Measurements from ENCODE around the gene CDIP1. TPM values are rescaled to one million over a fixed set of nuclear protein-coding genes. Genes with fewer than 3 reads are reported as not detected.

CDIP1 gene
- total and polyA plus RNA-seq, 3 donors from 2014 or later: 32.0 to 34.7 (median 34.0) TPM

DNA sequence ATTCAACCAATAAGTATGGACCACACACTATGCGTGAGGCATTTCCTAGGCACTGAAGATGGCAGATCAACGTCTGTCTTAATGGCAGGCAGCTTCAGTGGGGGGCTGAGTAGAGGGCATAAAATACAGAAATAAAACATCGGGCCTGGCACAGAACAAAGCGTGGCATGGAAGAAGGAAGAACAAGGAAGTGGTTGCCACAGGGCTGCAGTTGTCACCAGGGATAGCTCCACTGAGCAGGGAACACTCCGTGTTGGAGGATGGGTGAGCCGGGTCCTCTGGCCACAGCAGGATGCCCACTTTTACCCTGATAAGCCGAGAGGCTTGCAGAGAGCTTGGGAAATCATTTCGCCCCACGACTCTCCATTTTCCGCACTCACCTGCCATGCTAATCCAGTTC lies 6.3 kb downstream of the CDIP1 start:
- intact Hi-C loops (cut with DNase I; ENCODE audit: low total_unique reads): no loop called here
- TF ChIP-seq, protein P1, sequence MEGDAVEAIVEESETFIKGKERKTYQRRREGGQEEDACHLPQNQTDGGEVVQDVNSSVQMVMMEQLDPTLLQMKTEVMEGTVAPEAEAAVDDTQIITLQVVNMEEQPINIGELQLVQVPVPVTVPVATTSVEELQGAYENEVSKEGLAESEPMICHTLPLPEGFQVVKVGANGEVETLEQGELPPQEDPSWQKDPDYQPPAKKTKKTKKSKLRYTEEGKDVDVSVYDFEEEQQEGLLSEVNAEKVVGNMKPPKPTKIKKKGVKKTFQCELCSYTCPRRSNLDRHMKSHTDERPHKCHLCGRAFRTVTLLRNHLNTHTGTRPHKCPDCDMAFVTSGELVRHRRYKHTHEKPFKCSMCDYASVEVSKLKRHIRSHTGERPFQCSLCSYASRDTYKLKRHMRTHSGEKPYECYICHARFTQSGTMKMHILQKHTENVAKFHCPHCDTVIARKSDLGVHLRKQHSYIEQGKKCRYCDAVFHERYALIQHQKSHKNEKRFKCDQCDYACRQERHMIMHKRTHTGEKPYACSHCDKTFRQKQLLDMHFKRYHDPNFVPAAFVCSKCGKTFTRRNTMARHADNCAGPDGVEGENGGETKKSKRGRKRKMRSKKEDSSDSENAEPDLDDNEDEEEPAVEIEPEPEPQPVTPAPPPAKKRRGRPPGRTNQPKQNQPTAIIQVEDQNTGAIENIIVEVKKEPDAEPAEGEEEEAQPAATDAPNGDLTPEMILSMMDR (IDR thresholded peaks at IDR 0.05): no peak
- TF ChIP-seq POLR2A (IDR thresholded peaks at IDR 0.05): no peak
- Histone ChIP-seq H3K27ac (no peak overlapping the region), H3K4me1 (peaks cover 6% of the 10 kb centered on the region), H3K4me3 (no peak overlapping the region), H3K27me3 (no peaks in the 10 kb centered on the region), H3K9me3 (no peaks in the 10 kb centered on the region), H3K36me3 (ENCODE audit: low read depth, missing control alignments) (no peaks in the 10 kb centered on the region)
- 81 to 93% methylated on average over 9 to 10 of the region's 10 CpGs for WGBS, 2 donors
- DNase-seq: no peak

DNA sequence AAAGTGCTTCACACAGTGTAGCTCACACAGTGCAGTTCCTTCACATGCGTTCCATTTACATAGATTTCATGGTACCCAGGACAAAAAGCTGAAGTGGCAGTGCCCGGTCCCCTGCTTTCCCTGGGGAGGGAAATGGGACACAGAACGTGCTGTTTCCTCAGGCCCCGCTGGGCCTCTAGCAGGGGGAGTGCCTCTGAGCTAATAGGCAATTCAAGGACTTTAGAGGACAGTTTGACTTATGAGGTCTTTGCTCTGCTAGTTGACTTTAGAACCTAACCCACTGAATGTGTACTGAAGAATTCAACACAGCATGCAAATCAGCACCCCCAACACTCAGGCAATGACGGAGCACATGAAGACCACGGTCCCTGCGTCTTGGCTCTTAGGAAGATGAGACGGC lies 6.8 kb downstream of the CDIP1 start:
- intact Hi-C loops (cut with DNase I; ENCODE audit: low total_unique reads): no loop called here
- Histone ChIP-seq H3K36me3 (ENCODE audit: low read depth, missing control alignments) (no peaks in the 10 kb centered on the region), H3K4me3 (no peak overlapping the region), H3K27me3 (no peaks in the 10 kb centered on the region), H3K27ac (no peak overlapping the region), H3K9me3 (no peaks in the 10 kb centered on the region), H3K4me1 (peaks cover 4% of the 10 kb centered on the region)
- DNase-seq: no peak
- no peak for TF ChIP-seq POLR2A (IDR thresholded peaks at IDR 0.05)
- TF ChIP-seq, protein P1 (IDR thresholded peaks at IDR 0.05): no peak
- 79 to 84% methylated on average over 8 of the region's 8 CpGs for WGBS, 2 donors

DNA sequence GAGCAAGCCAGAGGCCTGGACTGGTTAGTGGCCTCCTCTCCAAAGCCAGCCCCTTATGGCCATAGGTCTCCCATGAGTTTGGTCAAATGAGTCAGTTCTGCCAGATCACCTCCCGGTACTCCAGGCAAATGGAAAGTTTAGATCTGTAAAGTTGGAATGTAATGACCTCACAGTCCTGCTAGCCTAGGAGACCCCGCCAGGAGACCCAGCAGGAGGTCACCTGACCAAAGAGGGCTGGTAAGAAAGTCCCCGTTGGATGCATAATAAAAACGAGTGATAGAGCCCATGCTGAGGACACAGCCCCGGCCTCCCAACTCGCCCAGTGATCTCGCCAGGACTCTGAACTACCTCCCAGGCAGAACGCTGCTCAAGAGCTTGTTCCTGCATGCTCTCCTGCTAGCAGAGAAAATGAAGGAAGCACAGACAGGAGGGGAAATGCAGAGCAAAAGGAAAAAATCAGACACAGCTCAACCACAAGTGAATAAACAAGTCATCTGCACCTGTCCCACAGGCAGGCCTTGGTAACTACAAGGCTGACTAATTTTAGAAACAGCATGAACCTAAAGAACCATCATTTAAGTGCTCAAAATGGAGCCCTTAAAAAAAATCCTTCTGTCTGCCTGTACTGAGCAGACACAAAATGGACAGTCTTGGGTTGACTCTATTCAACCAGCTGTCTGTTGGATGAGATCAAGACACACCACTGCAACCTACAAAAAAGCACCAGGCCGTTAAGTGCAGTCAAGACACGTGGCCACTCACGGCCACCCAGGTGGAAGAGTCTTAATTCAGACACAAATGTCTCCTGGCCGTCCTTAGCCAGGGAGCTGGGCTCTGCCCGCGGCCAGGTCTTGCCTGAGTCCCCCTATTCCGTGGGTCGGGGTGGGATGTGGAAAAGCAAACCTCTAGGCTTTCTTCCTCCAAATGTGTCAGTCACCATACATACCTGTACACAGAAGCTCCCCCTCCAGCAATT lies 9.2 kb downstream of the CDIP1 start:
- Histone ChIP-seq H3K4me3 (no peak overlapping the region), H3K9me3 (no peaks in the 10 kb centered on the region), H3K36me3 (ENCODE audit: low read depth, missing control alignments) (no peaks in the 10 kb centered on the region), H3K27me3 (no peaks in the 10 kb centered on the region), H3K4me1 (peaks cover 4% of the 10 kb centered on the region), H3K27ac (no peak overlapping the region)
- 68 to 71% methylated on average over 16 of the region's 16 CpGs for WGBS, 2 donors
- TF ChIP-seq POLR2A (IDR thresholded peaks at IDR 0.05): no peak
- TF ChIP-seq, protein P1 (IDR thresholded peaks at IDR 0.05): peak in 1 of 3 experiments; percentile 9
- DNase-seq: no peak
- intact Hi-C loops (cut with DNase I; ENCODE audit: low total_unique reads): no loop called here

DNA sequence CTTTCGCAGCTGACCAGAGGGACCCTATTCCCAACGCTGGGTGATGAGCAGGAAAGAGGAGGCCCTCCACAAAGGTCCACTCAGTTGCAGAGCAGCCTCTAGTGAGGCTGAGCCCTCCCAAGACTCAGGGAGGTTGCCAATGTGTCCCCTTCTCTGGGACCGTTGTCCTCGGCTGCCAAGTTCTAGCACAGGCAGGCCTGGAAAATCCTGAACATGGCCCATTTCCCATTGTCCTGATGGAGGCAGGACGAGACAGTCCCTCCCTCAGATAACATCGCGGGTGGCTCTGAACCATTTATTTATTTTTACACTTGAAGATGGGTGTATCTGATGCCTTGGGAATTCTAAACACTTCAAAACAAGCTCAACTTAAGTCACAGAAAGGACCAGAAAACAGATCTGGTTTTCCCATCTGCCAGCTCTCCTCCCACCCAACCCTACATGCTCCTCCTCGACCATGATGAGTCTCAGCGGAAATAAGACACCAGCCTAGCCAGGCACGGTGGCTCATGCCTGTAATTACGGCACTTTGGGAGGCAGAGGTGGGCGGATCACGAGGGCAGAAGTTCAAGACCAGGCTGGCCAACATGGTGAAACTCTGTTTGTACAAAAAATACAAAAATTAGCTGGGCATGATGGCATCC lies 12.8 kb downstream of the CDIP1 start:
- peaks cover 20% of the 10 kb centered on the region for H3K4me1 ChIP-seq
- no peak for DNase-seq
- TF ChIP-seq POLR2A (IDR thresholded peaks at IDR 0.05): no peak
- TF ChIP-seq, protein P1 (IDR thresholded peaks at IDR 0.05): no peak

More for the DNA sequence above, 12.8 kb downstream of the CDIP1 start:
- no peaks in the 10 kb centered on the region for H3K9me3 ChIP-seq
- no peak overlapping the region for H3K4me3 ChIP-seq
- no peaks in the 10 kb centered on the region for H3K36me3 ChIP-seq (ENCODE audit: low read depth, missing control alignments)
- peak overlapping the region in 1 of 2 donors; percentile 56 for H3K27ac ChIP-seq
- intact Hi-C loops (cut with DNase I; ENCODE audit: low total_unique reads): no loop called here
- 70 to 79% methylated on average over 11 to 13 of the region's 13 CpGs for WGBS, 2 donors
- no peaks in the 10 kb centered on the region for H3K27me3 ChIP-seq
